CD4-positive, alpha-beta T cell treated with Interleukin-12 subunit alpha and Interleukin-12 subunit beta, for 1 hour (primary cell): Measurements from ENCODE around the gene CTSS.
"Not testable (repeated sequence)": the region's sequence is repeated elsewhere in the genome, so short reads cannot be mapped to it uniquely, and the experiment has no call there.

Experiments
- DNase-seq: peaks from one replicate; pipeline ENCODE4 v3.0.0-alpha.2; 2020

Gene CTSS

GRCh38 chr1:150765296-150765976 lies at the start of gene CTSS:
CTSS (minus strand) TSS chr1:150765778; CDS start chr1:150764763, 1,015 bp downstream.
- DNase-seq, result peak; percentile 44

- peak; percentile 34 for DNase-seq
These were observed 47.6 kb upstream of the CTSS start for GRCh38 chr1:150813028-150813707.

- DNase-seq, result no peak
These were observed 45.5 kb upstream of the CTSS start for GRCh38 chr1:150810958-150811659.

- DNase-seq, result no peak
These were observed 44.1 kb upstream of the CTSS start for GRCh38 chr1:150809651-150810050.

- DNase-seq, result no peak
These were observed 43.3 kb upstream of the CTSS start for GRCh38 chr1:150808846-150809245.

- no peak for DNase-seq
These were observed 42.5 kb upstream of the CTSS start, which contains the start of gene CTSK for GRCh38 chr1:150808121-150808520. CTSK (minus strand) TSS chr1:150808260; CDS start chr1:150806805, 1,455 bp downstream.

GRCh38 chr1:150807249-150808023 lies 41.9 kb upstream of the CTSS start:
- no peak for DNase-seq

GRCh38 chr1:150805899-150806298 lies 40.3 kb upstream of the CTSS start:
- no peak for DNase-seq

- no peak for DNase-seq
These were observed 39.1 kb upstream of the CTSS start for GRCh38 chr1:150804671-150805070.

- no peak for DNase-seq
These were observed 33.5 kb upstream of the CTSS start for GRCh38 chr1:150799089-150799488.

- no peak for DNase-seq
These were observed 32.9 kb upstream of the CTSS start for GRCh38 chr1:150798525-150798924.

- no peak for DNase-seq
These were observed 30.8 kb upstream of the CTSS start for GRCh38 chr1:150796374-150796773.

GRCh38 chr1:150793778-150794177 lies 28.2 kb upstream of the CTSS start:
- not testable (repeated sequence) for DNase-seq

- DNase-seq, result no peak
These were observed 27.6 kb upstream of the CTSS start for GRCh38 chr1:150793221-150793620.

- DNase-seq, result no peak
These were observed 26.0 kb upstream of the CTSS start for GRCh38 chr1:150791585-150791984.

- no peak for DNase-seq
These were observed 23.8 kb upstream of the CTSS start for GRCh38 chr1:150789396-150789795.

GRCh38 chr1:150788946-150789345 lies 23.4 kb upstream of the CTSS start:
- no peak for DNase-seq

- DNase-seq, result no peak
These were observed 21.9 kb upstream of the CTSS start for GRCh38 chr1:150787455-150787854.

GRCh38 chr1:150780510-150780909 lies 14.9 kb upstream of the CTSS start:
- DNase-seq, result no peak

- no peak for DNase-seq
These were observed 12.8 kb upstream of the CTSS start for GRCh38 chr1:150778409-150778808.

- DNase-seq, result no peak
These were observed 12.0 kb upstream of the CTSS start for GRCh38 chr1:150777544-150777943.

GRCh38 chr1:150775931-150776505 lies 10.4 kb upstream of the CTSS start:
- DNase-seq, result not testable (repeated sequence)

GRCh38 chr1:150775276-150775675 lies 9.7 kb upstream of the CTSS start:
- DNase-seq, result no peak
